NCI-H446 treated with DMSO at 0.1 percent for 48 hours (cell line): ENCODE data around the gene FANCM.
"Not testable (repeated sequence)": the region's sequence is repeated elsewhere in the genome, so short reads cannot be mapped to it uniquely, and the experiment has no call there.

Experiments
- DNase-seq: peaks from one replicate; lab custom pipeline; 2025; lab: John Stamatoyannopoulos, UW

The FANCM gene

DNA sequence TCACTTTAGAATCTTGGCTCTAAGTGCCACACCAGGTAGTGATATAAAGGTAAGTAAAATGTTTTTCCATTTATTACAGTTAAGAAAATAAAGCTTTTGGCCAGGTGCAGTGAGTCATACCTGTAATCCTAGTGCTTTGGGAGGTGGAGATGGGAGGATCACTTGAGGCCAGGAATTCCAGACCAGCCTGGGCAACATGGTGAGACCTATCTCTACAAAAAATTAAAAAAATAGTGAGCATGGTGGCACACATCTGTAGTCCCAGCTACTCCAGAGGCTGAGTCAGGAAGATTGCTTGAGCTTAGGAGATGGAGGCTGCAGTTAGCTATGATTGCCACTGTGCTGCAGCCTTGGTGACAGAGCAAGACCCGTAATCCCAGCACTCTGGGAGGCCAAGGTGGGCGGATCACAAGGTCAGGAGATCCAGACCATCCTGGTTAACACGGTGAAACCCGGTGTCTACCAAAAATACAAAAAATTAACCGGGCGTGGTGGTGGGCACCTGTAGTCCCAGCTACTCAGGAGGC, 5.0 kb downstream of the FANCM start:
- DNase-seq, result no peak

DNA sequence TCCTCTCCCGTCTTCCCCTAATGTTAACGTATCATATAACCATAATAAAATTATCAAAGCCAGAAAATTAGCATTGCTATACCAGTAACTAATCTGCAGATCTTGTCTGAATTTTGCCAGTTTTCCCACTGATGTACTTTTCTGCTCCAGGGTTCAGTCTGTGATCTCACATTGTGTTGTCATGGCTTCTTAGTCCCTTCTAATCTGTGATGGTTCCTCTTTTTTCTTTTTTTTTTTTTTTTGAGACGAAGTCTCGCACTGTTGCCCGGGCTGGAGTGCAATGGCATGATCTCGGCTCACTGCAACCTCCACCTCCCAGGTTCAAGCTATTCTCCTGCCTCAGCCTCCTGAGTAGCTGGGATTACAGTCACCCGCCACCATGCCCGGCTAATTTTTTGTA, 6.4 kb downstream of the FANCM start:
- not testable (repeated sequence) for DNase-seq

DNA sequence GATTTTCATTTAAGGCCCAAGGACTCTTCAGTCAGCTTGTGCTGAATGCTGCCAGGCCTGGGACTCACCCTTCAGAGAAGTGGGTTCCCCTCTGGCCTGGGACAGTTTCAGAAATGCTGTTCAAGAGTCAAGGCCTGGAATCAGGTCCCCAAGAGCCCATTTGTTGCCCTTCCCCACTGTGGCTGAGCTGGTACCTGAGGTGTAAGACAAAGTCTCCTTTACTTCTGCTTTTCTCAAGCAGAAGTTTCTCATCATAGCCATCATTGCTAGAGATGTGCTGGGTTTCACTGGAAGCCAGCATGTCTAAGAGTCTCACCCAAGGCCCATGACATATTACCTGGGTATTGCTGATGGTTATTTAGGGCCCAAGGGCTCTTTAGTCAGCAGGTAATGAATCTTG, 8.9 kb downstream of the FANCM start:
- no peak for DNase-seq

DNA sequence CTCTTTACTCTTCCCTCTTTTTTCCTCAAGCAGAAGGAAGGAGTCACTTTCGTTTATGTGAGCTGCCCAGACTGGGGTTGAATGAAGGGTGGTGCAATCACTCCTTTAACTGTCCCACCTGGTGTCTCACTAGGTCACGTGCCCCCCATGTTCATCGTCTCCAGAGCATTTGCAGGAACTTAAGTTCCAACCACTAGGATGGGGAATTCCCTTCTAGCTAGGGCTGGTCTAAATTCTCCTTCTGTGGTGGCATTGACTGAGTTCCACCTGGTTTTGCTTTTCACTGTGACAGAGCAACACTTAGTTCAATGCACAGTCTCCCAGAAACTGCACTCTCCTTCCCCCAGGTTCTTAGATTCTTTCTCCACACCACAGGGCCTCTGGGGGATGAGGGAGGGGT, 9.5 kb downstream of the FANCM start:
- DNase-seq, result no peak

DNA sequence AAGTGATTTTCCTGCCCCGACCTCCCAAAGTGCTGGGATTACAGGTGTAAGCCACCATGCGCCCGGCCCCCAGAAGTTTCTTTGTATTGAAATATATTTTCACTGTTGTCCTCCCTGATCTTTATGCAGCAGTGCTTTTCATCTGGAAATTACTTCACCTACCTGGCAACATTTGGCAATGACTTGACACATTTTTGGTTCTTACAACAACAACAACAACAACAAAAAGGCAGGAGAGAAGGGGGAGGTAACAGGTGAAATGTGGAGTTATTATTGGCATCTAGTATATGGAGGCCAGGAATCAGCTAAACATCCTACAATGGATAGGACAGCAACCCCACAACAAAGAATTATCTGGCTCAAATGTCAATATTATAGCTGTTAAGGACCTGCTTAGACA, 13.9 kb downstream of the FANCM start:
- no peak for DNase-seq

DNA sequence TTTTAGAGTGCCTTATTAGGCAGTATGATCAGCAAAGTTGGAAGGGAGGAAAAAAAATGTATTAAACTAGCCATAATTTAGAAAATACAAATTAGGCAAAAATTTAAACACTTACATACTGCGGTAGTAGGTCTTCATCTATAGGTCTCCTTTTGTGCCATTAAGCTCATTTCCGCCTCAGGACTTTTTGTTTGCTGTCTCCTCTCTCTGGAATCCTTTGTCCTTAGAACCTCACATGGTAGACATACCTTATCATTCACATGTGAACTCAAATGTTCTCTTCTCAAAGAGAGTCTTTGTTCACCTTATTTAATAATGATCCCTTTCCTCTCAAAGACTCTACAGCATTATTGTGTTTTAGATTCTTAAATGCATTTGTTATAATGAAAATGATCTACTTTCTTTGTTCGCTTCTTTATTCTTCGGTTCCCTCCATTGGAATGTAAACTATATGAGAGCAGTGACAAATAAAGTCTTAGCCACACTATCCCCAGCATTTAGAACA, 14.7 kb downstream of the FANCM start:
- DNase-seq, result no peak

DNA sequence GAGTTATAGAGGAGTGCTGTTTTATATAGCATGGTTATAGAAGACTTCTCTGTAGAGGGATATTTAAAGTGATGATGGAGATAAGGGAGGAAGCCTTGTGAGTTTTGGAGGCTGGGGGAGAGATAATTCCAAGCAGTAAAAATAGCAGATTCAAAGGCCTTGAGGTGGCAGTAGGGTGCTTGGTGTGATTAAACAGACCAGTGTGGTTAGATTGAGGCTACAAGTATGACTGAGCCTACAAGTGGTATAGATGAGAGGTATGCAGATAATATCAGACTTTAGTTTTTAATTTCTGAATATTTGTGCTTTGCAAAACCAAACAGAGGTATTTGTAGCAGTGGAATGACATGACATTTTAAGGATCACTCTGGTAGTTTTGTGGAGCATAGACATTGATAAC, 20.3 kb downstream of the FANCM start:
- DNase-seq, result no peak

DNA sequence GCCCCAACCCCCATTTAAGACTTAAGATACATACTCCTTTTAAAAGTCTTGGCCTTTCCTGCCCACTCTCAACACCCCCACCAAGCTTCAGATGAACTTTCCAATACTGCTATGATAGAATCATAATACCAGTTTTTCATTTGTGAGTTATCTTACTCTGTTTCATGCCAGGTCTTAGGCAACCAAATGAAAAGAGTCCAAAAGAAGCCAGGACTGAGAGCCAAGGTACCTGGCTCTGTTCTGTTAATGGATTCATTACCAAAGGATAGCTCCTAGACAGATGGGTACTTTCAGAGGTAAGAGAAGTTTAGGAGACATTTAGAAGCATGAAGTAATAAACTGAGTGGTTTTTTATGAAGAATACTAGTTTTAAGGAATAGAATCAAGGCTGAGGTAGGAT, 34.2 kb downstream of the FANCM start:
- DNase-seq, result no peak

DNA sequence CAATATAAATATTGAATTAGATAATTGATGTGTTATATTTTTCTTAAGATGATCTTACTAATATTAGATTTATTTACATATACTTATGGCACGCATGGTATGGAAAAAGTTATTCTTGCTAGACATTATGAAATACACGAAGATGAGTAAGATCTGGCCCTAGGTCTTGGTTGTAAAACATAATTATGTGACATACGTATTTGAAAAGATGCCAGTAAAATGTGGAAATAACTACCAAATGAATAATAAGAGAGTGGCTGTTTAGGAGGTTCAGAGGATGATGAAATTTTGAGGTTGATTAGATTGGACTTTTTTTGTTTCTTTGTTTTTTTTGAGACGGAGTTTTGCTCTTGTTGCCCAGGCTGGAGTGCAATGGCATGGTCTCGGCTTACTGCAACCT, 41.3 kb downstream of the FANCM start:
- DNase-seq, result no peak

DNA sequence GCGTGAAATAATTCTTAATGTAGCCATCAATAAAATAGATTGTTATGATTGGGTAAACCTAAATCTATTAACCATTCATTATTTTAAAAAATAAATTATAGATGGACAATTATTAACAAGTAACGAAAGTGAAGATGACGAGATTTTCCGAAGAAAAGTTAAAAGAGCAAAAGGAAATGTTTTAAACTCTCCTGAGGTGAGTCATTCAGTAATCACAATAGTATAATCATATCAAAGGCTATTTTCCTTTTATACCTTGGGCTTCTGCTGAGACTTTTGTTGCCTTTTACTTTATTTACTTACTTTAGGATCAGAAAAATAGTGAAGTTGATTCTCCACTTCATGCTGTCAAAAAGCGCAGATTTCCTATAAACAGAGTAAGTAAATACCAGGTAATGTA, 45.6 kb downstream of the FANCM start:
- no peak for DNase-seq

DNA sequence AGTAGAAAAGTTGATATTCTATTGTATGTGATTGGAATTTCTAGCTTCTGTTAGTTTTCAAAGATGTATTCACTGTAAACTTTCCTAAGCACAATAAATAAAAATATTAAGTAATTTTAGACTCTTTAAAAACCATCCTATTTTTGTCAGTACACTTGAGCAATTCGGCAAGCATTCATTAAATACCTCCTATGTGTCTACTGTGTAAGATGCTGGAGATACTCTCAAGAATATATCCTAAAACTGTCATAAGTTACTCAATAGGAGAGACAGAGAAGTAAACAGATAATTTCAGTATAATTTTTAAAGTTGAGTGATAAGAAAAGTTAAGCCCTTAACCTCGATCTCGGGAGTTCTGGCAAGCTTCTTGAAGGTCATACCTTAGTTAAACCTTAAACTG, 46.1 kb downstream of the FANCM start:
- DNase-seq, result no peak

DNA sequence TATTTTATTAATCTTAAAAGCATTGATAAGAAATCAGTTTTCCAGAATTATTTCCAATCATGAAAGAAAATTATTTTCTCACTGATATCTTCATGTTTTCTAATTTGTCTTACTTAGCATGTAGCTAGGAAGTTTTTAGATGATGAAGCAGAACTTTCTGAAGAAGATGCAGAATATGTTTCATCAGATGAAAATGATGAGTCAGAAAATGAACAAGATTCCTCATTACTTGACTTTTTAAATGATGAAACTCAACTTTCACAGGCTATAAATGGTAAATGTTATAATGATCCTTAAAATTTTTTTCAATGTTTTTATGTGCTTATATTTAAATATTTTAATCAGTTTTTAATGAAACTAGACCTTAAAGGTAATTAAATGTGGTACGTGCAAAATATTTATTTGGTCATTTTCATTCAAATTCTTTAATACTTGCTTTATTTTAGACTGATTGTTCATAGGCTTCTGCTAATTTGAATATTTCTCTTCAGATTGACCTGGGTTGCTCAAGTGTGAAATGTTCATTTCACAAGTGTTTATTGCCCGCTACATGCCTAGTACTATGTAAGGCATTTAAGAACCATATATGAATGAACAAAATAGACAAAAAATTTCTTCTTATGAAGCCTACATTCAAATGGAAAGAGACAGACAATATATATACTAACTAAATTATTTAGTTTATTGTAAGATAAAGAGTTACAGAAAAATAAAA, 49.5 kb downstream of the FANCM start:
- DNase-seq, result no peak

DNA sequence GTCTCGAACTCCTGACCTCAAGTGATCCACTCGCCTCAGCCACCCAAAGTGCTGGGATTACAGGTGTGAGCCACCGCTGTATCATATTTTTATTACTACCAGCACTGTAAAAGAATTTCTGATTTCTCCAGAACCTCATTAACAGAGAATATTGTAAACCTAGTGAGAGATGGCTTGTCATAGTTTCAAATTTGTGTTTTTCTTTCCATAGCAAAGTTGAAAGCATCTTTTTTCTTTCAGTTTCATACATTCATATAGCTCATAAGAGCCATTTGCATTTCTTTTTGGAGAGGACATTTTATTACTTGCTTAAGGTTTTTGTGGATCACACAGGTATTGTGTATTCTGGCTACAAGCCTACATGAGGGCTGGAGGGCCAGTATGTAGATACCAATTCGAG, 59.2 kb downstream of the FANCM start:
- no peak for DNase-seq

DNA sequence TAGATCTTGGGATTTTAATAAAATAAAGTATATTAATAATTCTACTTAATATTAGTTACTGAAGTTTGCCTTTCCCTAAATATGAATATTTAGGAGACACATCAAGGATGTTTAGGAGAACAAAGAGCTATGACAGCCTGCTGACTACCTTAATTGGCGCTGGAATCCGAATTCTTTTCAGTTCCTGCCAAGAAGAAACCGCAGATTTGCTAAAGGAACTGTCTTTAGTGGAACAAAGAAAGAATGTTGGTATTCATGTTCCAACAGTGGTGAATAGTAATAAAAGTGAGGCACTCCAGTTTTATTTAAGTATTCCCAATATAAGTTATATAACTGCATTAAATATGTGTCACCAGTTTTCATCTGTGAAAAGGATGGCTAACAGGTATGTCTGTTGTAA, 62.8 kb downstream of the FANCM start:
- no peak for DNase-seq

DNA sequence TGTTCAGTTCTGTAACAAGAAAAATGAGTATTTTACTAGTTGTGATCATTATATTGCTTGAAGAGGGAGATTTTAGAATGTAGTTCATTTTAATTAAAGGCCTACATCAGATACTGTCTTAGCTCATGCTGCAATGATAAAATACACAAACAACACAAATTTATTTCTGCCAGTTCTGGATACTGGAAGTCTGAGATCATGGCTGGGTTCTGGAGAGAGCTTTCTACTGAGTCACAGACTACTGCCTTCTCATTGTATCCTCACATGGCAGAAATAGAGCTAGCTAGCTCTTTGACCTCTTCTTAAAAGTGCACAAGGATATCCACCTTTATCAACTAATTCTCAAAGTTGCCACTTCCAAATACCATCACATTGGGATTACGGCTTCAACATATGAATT, 63.5 kb downstream of the FANCM start:
- no peak for DNase-seq

DNA sequence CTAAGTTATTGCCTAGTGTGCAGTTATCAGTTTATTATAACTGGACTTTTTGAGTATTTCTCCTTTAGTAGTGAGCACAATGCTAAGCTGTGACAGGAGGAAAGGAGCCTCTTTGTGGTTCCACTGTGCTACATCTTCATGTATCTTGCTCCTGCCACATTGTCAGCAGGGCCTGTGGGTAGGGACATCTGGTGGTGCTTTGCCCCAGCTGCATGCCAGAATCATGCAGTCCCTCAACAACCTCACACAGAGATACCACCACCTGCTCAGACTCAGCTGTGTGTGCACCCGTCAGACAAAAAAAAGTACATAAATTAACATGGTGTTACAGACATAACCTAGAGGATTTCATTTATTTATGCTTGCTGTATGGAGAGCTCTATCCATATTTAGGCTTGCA, 66.2 kb downstream of the FANCM start:
- no peak for DNase-seq

DNA sequence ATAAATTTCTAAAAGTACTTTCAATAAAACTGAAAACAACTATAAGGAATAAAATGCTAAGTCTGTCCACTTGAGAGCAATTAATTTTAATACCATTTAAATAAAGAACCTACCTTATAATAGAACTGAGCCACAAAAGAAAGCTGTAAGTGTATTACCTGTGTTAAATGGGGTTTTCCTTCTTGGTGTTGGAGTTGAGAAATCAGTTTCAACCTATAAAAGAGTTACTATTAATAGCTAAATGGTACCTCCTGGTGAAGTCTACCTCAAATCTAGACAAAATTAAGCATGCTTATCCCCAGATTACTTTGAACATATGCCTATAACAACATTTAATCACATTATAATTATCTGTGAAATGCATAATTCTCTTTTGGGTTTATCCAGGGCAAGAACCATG, 68.5 kb downstream of the FANCM start:
- no peak for DNase-seq

DNA sequence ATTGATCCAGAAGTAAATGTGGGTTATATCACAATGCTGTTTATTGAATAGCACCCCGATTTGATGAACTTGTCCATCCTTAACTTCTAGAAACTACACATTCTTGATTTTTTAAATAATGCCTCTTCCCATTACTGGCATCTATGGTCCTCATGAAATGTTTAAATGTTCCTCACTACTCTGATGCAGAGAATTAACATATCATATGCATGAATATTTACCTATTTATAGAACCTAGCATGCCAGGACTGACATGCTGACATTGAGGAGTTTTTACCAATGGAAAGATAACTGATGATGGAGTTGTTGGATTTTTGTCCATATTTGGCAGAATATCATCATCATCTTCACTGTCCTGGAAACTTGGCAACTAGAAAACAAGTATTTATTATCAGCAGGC, 74.4 kb downstream of the FANCM start:
- no peak for DNase-seq

DNA sequence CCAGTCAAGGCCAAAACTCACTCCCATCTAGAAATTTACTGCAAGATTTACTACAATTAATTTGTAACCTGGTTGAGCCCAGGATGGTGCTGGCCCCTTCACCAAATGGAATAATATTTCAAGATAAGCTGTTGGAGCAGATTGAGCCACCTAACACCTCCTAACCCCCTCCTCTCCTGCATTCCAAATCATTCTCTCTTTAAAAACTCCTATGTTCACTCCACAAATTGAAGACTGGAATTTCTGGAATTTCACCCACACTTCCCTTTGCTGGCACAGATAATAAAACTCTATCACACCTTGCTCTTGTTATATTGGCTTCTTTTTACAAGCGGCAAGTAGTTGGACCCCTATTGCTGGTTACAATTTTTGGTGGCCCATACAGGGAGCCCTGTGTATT, 75.6 kb downstream of the FANCM start:
- DNase-seq, result no peak

DNA sequence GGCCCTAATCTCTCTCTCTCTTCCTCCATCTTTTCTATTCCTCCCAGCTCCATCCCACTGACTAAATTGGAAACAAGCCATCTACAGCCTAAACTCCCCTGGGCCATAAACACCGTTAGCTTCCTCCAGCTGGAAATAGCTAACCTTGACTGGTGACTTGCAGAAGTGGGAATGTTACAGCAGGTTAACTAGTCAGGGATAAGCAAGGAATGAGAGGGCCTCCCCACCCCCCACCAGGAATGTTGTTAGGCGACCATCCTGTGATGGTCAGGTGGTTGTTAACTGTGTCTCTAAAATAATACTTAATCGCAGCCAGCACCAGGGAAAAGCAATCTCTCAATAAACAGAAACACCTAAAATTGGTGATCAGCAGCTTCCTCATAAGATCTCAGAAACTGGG, 76.5 kb downstream of the FANCM start:
- DNase-seq, result no peak

DNA sequence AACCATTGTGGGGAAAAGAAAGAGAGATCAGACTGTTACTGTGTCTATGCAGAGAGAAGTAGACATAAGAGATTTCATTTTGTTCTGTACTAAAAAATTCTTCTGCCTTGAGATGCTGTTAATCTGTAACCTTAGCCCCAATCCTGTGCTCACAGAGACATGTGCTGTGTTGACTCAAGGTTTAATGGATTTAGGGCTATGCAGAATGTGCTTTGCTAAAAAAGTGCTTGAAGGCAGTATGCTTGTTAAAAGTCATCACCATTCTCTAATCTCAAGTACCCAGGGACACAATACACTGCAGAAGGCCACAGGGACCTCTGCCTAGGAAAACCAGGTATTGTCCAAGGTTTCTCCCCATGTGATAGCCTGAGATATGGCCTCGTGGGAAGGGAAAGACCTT, 78.0 kb downstream of the FANCM start:
- DNase-seq, result not testable (repeated sequence)

DNA sequence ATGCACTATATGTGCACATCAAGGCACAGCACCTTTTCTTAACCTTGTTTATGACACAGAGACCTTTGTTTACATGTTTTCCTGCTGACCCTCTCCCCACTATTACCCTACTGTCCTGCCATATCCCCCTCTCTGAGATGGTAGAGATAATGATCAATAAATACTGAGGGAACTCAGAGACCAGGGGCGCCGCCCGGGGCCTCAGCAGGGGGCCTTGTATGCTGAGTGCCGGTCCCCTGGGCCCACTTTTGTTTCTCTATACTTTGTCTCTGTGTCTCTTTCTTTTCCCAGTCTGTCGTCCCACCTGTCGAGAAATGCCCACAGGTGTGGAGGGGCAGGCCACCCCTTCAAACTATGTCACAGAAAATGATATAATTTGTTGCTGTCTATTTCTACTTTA, 78.6 kb downstream of the FANCM start:
- not testable (repeated sequence) for DNase-seq

DNA sequence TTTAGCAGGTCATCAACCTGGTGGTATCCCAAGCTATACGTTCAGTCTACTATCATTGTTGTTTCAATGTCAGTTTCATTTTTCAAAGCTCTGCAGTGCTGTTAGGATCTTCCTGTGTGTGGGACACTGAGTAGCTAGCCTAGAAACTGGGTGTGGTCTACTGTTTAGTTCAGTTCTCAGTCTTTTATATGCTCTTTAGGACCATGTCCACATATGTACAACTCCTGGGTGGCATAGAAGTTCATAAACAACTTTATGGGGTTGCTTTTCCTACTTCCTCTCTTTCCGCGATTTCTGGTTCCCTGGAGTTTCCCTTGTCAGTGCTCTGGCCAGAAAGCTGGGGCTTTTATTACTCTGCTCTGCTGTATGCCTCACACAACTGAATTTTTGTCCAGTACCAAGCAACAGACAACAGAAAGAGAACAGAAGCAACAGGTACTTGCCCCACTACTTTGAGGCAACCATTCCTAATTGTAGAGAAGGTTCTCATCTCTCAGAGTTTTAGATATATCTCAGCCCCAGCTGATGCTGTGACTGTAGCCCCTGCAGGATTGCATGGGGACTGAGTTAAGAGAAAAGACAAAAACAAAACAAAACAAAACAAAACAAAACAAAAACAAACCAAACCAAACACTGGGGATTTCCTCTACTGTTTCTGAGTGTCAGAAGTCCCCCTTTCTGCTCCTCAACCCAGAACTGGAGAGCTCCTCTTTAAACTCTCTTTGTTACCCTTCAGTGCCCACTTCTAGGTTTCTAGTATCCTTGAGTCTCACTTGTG, 86.9 kb downstream of the FANCM start:
- no peak for DNase-seq
